HG03139 (cell line): ENCODE data around the gene PPIL6.
A peak's percentile ranks its signal among the peaks of the same experiment; 100 is the strongest.
"Not testable (repeated sequence)": the region's sequence is repeated elsewhere in the genome, so short reads cannot be mapped to it uniquely, and the experiment has no call there.

ENCODE experiments used
- ATAC-seq: cut with Tn5 transposase; IDR thresholded peaks from one replicate; pipeline ENCODE4 v1.9.1; 2021; ENCODE audit not compliant: unreplicated experiment

The PPIL6 gene

DNA sequence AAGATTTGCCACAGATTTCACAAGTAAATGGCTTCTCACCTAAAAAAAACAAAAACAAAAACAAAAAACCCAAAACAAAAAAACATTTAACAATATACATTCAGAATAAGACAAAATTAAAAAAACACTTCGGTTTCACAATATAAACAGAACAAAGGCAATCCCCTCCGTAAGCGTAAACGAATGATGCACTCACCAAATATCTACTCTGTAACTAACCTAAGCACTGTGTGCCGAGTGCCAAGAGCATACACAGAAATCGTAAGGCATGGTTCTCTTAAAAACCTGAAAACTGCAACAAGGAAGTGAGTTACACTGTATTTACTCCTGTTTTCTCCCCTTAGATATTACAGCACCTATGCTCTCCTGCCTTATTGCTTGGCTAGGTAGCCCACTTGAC is 27.3 kb upstream of the PPIL6 start:
- no peak for ATAC-seq

DNA sequence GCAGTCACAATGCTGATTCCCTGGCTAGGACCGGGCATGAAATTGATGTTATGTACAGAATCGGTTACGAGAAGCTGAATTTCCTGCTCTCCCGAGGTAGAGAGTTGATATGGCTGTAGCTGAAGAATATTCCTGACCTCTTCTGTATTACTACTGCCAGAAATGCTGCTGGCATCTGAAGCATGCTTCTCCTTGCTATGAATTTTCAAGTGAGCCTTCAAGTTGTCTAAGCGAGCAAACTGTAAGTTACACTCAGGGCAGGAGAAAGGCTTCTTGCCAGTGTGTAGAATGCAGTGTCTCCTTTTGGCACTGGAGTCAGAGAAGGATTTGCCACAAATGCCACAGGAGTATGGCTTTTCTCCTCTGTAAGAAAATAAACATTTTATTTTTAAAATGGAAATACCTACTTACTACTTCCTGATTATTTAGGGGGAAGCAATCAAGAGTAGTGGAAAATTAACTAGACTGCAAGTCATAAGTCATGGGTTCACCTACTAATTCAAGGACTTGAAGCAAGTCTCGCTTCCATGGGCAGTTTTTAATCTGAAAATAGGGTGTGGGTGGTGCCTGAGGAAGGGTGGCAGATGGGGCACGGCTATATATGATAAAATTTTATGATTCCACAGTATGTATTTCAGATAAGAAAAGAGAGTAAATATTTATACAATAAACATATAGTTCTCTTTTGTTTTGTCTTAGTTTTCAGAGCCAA is 25.9 kb upstream of the PPIL6 start:
- no peak for ATAC-seq

- no peak for ATAC-seq
Measured at GRCh38 chr6:109465772-109466171, 25.3 kb upstream of the PPIL6 start.

DNA sequence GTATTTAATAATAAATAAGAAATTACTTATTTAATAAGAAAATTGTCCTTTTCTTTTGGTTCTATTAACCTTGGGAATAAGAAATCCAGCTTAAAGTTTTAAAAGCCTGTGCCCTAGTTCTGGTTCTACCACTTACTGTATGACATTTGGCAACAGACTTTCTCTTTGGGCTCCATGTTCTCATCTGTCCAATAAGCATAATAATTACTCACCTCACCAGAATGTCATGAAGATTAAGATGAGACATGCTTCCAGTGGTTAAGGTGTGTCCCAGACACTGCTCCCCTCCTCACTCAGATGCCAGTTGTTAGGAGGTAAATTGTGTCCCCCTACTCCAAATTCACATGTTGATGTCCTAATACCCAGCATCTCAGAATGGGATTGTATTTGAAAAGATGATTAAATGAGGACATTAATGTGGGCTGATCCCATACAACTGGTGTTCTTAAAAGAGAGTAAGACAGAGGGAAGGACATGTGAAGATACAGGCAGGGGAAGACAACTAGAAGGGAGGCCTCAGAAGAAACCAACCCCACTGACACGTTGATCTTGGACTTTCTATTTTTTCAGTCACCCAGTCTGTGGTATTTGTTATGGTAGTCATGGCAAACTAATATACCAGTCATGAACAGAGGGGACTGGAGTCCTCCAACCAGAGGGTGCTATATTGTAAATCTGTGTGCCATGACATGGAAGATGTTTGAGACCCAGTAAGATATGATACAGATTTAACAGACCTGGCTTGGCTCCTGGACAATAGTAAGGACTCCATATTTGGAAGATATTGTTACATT is 21.5 kb upstream of the PPIL6 start:
- no peak for ATAC-seq

- not testable (repeated sequence) for ATAC-seq
Measured at GRCh38 chr6:109461205-109461604, 20.8 kb upstream of the PPIL6 start.

GRCh38 chr6:109460161-109460829 is 19.9 kb upstream of the PPIL6 start:
- no peak for ATAC-seq

DNA sequence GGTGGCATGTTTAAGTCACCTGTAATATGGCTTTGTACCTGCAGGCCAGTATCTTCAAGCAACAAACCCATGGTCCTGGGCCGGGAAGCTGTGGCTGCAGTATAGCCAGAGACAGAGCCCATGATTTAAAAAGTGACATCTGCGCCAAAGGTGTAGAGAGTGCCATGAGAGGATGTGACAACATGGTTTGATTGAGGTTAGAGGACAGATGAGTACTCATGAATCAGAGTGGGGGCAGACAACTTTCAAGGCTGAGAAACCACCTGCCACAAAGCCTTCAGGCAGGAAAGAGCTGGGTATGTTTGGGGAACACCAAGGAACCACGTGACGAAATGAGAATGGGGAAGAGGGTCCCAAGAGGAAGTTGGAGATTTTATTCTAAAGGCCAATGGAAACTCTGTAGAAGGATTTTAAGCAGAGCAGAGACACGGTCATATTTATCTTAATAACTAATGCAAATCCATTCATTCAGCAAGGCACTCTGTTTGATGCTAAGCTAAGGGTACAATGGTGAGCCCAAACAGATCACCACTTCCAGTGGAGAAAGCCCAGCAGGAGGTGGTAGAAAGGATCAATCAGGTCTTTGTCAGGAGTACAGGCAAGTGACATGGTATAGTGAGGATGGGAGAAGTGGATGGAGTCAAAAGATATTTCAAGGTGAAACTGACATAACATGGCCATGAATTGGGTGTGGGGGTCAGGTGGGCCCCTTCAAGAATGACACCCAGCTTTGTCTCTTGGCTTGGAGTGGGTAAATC is 18.5 kb upstream of the PPIL6 start:
- ATAC-seq = no peak

- ATAC-seq = no peak
Measured at GRCh38 chr6:109457562-109457996, 17.2 kb upstream of the PPIL6 start.

- ATAC-seq = no peak
Measured at GRCh38 chr6:109456710-109457561, 16.5 kb upstream of the PPIL6 start.

DNA sequence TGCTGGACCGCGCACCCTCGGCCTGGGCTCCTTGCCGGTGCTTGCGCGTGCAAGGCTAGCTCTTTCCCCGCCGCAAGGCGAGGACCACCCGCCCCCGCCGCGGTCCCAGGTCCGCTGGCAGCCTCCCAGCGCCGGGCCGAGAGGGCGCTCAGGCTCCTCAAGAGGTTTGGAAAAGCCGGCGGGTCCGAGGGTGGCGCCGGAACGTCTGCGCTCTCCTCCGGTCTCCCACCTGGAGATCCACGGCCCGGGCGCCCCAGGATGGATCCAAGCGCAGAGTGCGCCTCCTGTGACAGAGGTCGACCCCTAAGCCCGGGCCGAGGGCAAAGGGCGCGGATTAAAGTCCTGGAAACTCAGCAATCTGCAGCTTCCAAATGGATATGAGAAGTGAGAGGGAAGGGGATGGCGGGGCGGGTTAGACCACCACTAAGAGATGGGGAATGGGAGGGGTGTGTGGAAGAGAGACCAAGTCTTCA is 15.7 kb upstream of the PPIL6 start:
- ATAC-seq = no peak

- ATAC-seq = peak; percentile 48
Measured at GRCh38 chr6:109455437-109456110, 15.1 kb upstream of the PPIL6 start, which contains the start of gene MICAL1. TSS of gene MICAL1 (minus strand) at chr6:109455772. CDS start at chr6:109454196, 1,576 bp downstream.

DNA sequence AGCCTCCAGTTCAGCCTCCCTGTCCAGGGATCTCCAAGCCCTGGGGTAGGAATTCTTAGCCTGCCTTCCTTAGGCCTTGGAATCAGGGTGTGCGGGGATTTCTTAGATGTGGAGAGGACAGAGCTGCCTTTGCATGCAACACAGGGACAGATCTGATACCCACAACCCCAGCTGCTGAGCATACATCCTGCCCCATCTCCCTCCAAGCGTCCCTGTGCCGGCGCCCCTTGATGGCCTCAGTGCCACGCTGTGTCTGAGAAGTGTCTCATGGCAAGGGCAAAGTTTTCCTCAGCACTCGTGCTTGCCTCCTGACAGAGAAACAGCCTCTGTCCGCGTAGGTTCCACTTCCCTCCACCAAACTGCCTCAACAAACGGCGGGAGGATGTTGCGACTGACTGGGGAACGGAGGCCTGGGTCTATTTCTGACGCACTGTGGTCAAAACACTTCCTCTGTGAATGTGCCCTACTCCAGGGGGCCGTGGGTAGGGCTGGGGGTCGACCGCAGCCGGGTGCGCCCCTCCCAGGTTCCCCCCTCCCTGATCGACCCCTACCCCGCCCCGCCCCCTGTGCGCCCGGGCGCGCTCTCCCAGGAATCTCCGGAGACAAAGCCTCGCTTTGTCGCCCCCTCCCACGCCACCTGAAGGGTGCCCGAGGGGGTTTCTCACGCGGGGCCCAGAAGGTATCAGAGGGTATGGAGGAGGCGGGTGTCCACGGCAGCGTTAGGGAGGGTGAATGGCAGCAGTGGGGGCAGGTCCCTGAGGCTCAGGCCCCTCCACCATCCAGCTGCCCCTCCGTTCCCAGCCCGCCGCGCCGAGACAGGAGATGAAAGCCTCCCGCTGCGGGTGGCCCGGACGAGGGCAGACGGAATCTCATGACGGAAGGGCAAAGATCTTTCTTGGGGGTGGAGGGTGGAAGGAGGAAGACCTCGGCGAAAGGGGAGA is 14.3 kb upstream of the PPIL6 start:
- ATAC-seq = peak; percentile 27

- no peak for ATAC-seq
Measured at GRCh38 chr6:109453594-109454495, 13.4 kb upstream of the PPIL6 start.

- no peak for ATAC-seq
Measured at GRCh38 chr6:109453156-109453555, 12.7 kb upstream of the PPIL6 start.

DNA sequence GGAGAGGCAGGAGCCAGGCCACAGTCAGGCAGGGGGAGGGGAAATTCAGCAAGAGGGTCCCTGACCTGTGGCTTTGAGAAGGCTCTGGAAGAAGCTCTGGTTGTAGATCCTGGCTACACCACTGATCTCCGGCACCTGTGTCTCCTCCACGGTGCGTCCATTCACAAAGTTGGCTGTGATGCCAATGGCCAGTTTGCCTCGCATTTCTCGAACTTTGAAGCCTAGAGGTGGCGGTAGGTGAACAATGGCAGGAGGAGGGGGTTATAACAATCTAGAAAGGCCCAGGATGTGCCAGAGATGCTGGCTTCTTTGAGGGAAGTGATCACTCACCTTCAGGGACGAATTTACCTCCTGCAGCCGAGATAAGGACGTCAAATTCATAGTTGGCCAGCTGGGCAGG is 11.8 kb upstream of the PPIL6 start:
- ATAC-seq = no peak

DNA sequence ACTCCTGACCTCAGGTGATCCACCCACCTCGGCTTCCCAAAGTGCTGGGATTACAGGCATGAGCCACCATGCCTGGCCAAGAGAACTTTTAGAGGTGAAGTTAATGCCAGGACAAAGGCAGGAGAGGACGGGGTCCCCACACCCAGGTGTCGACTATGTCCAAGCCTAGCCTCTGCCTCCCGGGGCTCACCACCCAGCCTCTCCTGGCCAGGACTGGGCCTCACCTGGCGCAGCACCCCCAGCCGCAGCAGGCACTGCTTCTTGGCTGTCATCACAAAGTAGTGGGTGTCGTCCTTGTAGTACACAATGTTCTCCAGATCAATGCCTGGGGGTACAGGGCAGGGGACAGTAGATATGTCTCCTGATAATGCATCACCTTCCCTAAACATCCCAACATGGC is 10.9 kb upstream of the PPIL6 start:
- no peak for ATAC-seq

GRCh38 chr6:109450801-109451200 is 10.4 kb upstream of the PPIL6 start:
- ATAC-seq = no peak
